ENCODE results near the gene KCNIP3. TPM values are rescaled to one million over a fixed set of nuclear protein-coding genes. Genes with fewer than 3 reads are reported as not detected.

The KCNIP3 gene
- total RNA-seq, 1 donor from 2014 or later = 6.0 TPM

GRCh38 chr2:95374029-95374428, 76.9 kb downstream of the KCNIP3 start:
- H3K4me1 Mint-ChIP-seq (ENCODE audit: low read depth) = no peaks in the 10 kb centered on the region

DNA sequence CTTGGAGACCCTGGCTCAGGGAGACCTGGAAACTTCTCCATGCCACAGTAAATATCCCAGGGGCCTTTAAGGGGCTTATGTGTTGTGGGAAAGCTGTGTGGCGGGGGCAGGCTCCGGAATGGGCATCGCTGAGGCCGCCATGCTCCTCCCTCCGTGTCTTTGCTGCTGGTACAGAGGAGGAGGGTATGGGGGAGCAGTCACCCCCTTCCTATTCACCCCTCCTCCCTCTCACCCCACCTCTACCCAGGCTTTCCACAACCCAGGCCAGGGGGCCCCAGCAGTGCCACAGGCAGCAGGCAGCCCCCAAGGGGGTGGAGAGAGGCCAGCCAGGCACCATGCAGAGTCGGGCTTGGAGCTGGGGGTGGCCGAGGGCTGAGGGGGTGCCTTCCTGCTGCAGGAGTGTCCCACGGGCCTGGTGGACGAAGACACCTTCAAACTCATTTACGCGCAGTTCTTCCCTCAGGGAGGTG, 77.3 kb downstream of the KCNIP3 start:
- no peak overlapping the region for H3K4me3 Mint-ChIP-seq (ENCODE audit: unreplicated experiment)
- H3K4me1 Mint-ChIP-seq (ENCODE audit: low read depth) = no peaks in the 10 kb centered on the region
- no peak for DNase-seq (ENCODE audit: low spot score)
- no peaks in the 10 kb centered on the region for H3K27me3 Mint-ChIP-seq (ENCODE audit: low read depth)
- H3K9me3 Mint-ChIP-seq (ENCODE audit: low read depth) = peaks cover 15% of the 10 kb centered on the region
- H3K27ac Mint-ChIP-seq (ENCODE audit: unreplicated experiment) = no peak overlapping the region
- peaks cover 1% of the 10 kb centered on the region for H3K36me3 Mint-ChIP-seq (ENCODE audit: low read depth)
- TF ChIP-seq, protein P1, sequence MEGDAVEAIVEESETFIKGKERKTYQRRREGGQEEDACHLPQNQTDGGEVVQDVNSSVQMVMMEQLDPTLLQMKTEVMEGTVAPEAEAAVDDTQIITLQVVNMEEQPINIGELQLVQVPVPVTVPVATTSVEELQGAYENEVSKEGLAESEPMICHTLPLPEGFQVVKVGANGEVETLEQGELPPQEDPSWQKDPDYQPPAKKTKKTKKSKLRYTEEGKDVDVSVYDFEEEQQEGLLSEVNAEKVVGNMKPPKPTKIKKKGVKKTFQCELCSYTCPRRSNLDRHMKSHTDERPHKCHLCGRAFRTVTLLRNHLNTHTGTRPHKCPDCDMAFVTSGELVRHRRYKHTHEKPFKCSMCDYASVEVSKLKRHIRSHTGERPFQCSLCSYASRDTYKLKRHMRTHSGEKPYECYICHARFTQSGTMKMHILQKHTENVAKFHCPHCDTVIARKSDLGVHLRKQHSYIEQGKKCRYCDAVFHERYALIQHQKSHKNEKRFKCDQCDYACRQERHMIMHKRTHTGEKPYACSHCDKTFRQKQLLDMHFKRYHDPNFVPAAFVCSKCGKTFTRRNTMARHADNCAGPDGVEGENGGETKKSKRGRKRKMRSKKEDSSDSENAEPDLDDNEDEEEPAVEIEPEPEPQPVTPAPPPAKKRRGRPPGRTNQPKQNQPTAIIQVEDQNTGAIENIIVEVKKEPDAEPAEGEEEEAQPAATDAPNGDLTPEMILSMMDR (IDR thresholded peaks at IDR 0.05) = no peak

More at GRCh38 chr2:95374029-95374428, 76.9 kb downstream of the KCNIP3 start:
- Mint-ChIP-seq H3K9me3 (ENCODE audit: low read depth) (peaks cover 15% of the 10 kb centered on the region), H3K27me3 (ENCODE audit: low read depth) (peaks cover under 1% of the 10 kb centered on the region), H3K36me3 (ENCODE audit: low read depth) (peaks cover 1% of the 10 kb centered on the region), H3K27ac (ENCODE audit: unreplicated experiment) (no peak overlapping the region), H3K4me3 (ENCODE audit: unreplicated experiment) (no peak overlapping the region)
- DNase-seq (ENCODE audit: low spot score) = no peak
- TF ChIP-seq, protein P1 (IDR thresholded peaks at IDR 0.05) = no peak

- Mint-ChIP-seq H3K27ac (ENCODE audit: unreplicated experiment) (peak overlapping the region; percentile 17), H3K27me3 (ENCODE audit: low read depth) (peaks cover 1% of the 10 kb centered on the region), H3K4me3 (ENCODE audit: unreplicated experiment) (no peak overlapping the region), H3K4me1 (ENCODE audit: low read depth) (no peaks in the 10 kb centered on the region), H3K9me3 (ENCODE audit: low read depth) (peaks cover 13% of the 10 kb centered on the region), H3K36me3 (ENCODE audit: low read depth) (peaks cover 1% of the 10 kb centered on the region)
- TF ChIP-seq, protein P1 (IDR thresholded peaks at IDR 0.05) = no peak
- no peak for DNase-seq (ENCODE audit: low spot score)
Measured at GRCh38 chr2:95374921-95375471, 77.8 kb downstream of the KCNIP3 start.

DNA sequence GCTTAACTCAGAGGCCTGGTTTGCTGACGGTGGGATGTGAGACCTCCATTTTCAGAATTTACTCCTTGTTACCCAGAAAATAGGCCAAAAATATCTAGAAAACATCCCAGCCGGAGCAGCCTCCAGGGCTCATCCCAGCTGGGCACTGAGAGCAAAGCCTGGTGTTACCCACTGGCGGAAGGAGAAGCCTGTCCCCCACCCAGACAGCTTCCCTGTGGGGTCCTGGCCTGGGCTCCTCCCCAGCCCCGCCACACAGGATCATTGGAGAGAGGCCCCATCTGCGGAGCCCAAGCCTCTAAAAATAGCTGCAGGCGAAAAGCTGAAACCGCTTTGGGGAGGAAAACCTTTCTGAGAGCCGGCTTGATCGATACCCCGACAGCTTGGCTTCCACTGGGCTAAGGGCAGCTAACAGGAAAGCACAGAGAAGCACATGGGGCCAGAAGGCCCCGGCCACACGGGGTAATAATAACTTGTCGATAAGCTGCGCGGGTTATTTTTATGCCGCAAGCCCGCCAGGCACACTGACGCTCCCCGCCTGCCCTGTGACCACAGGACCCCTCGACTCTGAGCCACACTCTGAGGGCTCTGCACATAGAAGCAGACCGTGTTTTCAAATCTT, 78.5 kb downstream of the KCNIP3 start:
- H3K4me3 Mint-ChIP-seq (ENCODE audit: unreplicated experiment) = no peak overlapping the region
- H3K4me1 Mint-ChIP-seq (ENCODE audit: low read depth) = no peaks in the 10 kb centered on the region
- no peak overlapping the region for H3K27ac Mint-ChIP-seq (ENCODE audit: unreplicated experiment)
- H3K27me3 Mint-ChIP-seq (ENCODE audit: low read depth) = peaks cover 7% of the 10 kb centered on the region
- peaks cover 8% of the 10 kb centered on the region for H3K9me3 Mint-ChIP-seq (ENCODE audit: low read depth)
- H3K36me3 Mint-ChIP-seq (ENCODE audit: low read depth) = peaks cover 1% of the 10 kb centered on the region
- DNase-seq (ENCODE audit: low spot score) = no peak
- TF ChIP-seq, protein P1 (IDR thresholded peaks at IDR 0.05) = no peak

DNA sequence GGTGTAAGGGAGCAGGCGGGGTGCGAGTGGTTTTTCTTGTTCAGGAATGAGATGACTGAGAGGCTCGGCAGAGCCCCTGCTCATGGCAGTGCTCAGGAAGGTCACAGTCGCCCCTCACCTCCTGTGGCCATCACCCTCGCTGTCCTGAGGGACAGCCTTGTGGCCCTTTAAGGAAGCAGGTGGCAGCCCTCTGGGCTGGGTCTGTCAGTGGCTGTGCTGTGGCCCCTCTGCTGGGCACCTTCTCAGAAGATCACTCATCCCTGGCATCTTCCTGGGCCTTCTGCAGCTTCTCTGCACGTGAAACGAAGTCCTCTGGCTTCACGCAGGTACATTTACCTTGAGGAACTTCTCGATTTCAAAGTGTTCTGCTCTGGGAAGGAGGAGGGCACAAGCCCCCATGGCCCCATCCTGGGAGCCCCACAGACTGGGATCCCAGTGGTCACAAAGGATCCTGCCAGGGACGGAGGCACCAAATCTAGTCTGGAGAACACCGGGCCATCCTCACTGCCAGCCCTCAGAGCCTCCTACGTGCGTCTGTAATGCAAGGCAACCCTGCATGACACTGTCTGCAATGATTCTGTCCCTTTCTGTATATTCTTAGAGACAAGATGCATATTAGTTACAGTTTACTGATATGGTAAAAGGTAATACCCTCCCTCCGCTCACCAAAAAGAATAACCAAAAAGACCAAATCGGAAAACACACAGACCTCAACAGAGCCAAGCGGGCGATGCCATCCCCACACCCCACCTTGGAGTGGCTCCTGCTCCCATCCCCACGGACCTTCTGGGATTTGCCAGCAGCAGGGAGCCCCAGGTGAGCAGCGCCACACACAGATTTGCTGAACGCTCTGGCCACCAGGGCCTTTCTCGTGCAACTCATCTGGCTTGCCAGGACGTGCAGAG, 79.4 kb downstream of the KCNIP3 start:
- Mint-ChIP-seq H3K27me3 (ENCODE audit: low read depth) (peaks cover 7% of the 10 kb centered on the region), H3K9me3 (ENCODE audit: low read depth) (peaks cover under 1% of the 10 kb centered on the region), H3K36me3 (ENCODE audit: low read depth) (peaks cover 1% of the 10 kb centered on the region), H3K4me1 (ENCODE audit: low read depth) (no peaks in the 10 kb centered on the region), H3K27ac (ENCODE audit: unreplicated experiment) (no peak overlapping the region), H3K4me3 (ENCODE audit: unreplicated experiment) (no peak overlapping the region)
- TF ChIP-seq, protein P1 (IDR thresholded peaks at IDR 0.05) = no peak
- no peak for DNase-seq (ENCODE audit: low spot score)

All from chondrocyte (in vitro differentiated cells).